Lung (tissue), 12 donors: ENCODE results near the gene TMEM129. TPM values are rescaled to one million over a fixed set of nuclear protein-coding genes. Genes with fewer than 3 reads are reported as not detected.

Experiments
- ATAC-seq: fragments of 200-7000 bp; cut with Tn5 transposase; one replicate; pipeline ENCODE4 v1.9.1; 2020; ENCODE audit warnings: moderate number of reproducible peaks; ENCODE audit not compliant: insufficient read depth, low FRiP score
- DNase-seq, 3 donors: peaks; one replicate each; pipeline ENCODE4 v3.0.0-alpha.2; 2013 to 2017
- H3K27ac ChIP-seq, 2 donors: one replicate each; pipeline ENCODE4 v1.5.1; 2013; ENCODE audit warnings: mild to moderate bottlenecking in 2 of 2, moderate library complexity in 2 of 2, control low read depth in 1 of 2, inconsistent platforms in 1 of 2, low read depth in 1 of 2, low read length in 1 of 2
- H3K27me3 ChIP-seq, 3 donors: one replicate each; pipeline ENCODE4 v1.5.1; 2013; ENCODE audit warnings: low read length in 2 of 3; ENCODE audit not compliant: control insufficient read depth in 3 of 3, insufficient read depth in 3 of 3
- H3K36me3 ChIP-seq, 4 donors: one replicate each; pipeline ENCODE4 v1.5.1; 2013; ENCODE audit warnings: low read length in 4 of 4, mild to moderate bottlenecking in 1 of 4, moderate library complexity in 1 of 4; ENCODE audit not compliant: control insufficient read depth in 4 of 4, insufficient read depth in 4 of 4
- H3K4me1 ChIP-seq, 5 donors: one replicate each; pipeline ENCODE4 v1.5.1; 2013; ENCODE audit warnings: low read length in 5 of 5, mild to moderate bottlenecking in 2 of 5, moderate library complexity in 1 of 5; ENCODE audit not compliant: control insufficient read depth in 5 of 5, insufficient read depth in 5 of 5
- H3K4me3 ChIP-seq: one replicate; pipeline ENCODE4 v1.5.1; 2013; ENCODE audit warnings: mild to moderate bottlenecking, control low read depth, moderate library complexity
- H3K9ac ChIP-seq, 2 donors: one replicate each; pipeline ENCODE4 v1.5.1; 2013; ENCODE audit warnings: low read length in 2 of 2, control low read depth in 1 of 2; ENCODE audit not compliant: insufficient read depth in 1 of 2
- H3K9me3 ChIP-seq, 4 donors: one replicate each; pipeline ENCODE4 v1.5.1; 2013; ENCODE audit warnings: low read length in 3 of 4, mild to moderate bottlenecking in 1 of 4, moderate library complexity in 1 of 4; ENCODE audit not compliant: control insufficient read depth in 4 of 4, insufficient read depth in 3 of 4
- WGBS, 2 donors: extraction: QIAGEN DNeasy Blood & Tissue Kit; methylation state at CpG; one replicate each; pipeline ENCODE4 v1.1.7; 2013; 5-methylcytosine and 5-hydroxymethylcytosine counted together
- polyA plus RNA-seq, 2 donors: library from polyadenylated mRNA; stranded (reverse); fragments of 200-250 nt; gene quantifications; one replicate each; pipeline ENCODE4 v1.2.1, GENCODE V29; 2013
- total RNA-seq, 2 donors: library from RNA; depleted of rRNA in 1 of 2; stranded (reverse); fragments of >200 nt in 1 of 2; gene quantifications; one replicate each; pipeline ENCODE4 v1.2.1, GENCODE V29; 2014 to 2021
- TF ChIP-seq, protein P1 (sequence below): IDR thresholded peaks from 2 replicates; pipeline ENCODE4 v1.5.1; 2012; ENCODE audit warnings: mild to moderate bottlenecking; ENCODE audit errors: control extremely low read depth, extremely low read depth
- donor health status: control.
- donor health status: control.
- donor health status: Bipolar disorder and iron deficiency.
- donor health status: healthy.
- donor health status: DM: yes; HTN: yes; CAD: no.

The TMEM129 gene
- total and polyA plus RNA-seq, 4 donors: 16.6 to 45.2 (median 37.8) TPM

DNA sequence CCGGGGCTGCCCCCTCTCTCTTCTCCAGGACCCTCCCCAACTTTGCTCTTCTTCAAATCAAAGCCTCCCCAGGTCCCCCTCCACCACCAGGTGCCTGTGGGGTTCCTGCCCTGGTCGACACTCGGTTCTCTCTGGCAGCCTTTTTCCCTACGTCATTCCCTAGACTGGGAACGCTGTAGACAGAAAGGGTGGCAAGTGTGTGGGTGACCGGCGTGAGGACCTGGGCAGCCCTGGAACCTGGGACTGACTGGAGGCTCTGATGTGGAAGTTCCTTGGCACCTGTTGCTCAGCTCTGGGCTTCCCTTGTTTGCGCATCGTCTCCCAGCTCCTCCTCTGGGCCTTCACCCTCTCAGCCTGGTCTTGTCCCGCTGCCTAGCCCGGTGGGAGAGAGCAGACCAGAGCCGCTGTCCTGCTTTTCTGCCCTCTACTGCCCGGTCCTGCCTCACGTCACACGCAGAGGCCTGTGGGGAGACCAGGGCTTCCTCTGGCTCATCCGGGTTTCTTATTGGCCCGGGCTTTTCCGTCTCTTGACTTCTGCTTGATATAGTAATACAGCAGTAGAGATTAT, 1.5 kb upstream of the TMEM129 start:
- no peaks in the 10 kb centered on the region for H3K9me3 ChIP-seq
- 33 to 40% methylated on average over 18 of the region's 18 CpGs for WGBS, 2 donors
- no peaks in the 10 kb centered on the region for H3K27me3 ChIP-seq
- H3K36me3 ChIP-seq: peaks cover 0 to 7% (median 0%) of the 10 kb centered on the region in 4 donors
- TF ChIP-seq, protein P1, sequence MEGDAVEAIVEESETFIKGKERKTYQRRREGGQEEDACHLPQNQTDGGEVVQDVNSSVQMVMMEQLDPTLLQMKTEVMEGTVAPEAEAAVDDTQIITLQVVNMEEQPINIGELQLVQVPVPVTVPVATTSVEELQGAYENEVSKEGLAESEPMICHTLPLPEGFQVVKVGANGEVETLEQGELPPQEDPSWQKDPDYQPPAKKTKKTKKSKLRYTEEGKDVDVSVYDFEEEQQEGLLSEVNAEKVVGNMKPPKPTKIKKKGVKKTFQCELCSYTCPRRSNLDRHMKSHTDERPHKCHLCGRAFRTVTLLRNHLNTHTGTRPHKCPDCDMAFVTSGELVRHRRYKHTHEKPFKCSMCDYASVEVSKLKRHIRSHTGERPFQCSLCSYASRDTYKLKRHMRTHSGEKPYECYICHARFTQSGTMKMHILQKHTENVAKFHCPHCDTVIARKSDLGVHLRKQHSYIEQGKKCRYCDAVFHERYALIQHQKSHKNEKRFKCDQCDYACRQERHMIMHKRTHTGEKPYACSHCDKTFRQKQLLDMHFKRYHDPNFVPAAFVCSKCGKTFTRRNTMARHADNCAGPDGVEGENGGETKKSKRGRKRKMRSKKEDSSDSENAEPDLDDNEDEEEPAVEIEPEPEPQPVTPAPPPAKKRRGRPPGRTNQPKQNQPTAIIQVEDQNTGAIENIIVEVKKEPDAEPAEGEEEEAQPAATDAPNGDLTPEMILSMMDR: no peak
- H3K4me1 ChIP-seq: peaks cover 0 to 25% (median 10%) of the 10 kb centered on the region in 5 donors
- DNase-seq (no peak), ATAC-seq (no peak)
- H3K27ac ChIP-seq: peak overlapping the region in 1 of 2 donors; percentile 91
- peak overlapping the region in 1 of 2 donors; percentile 25 for H3K9ac ChIP-seq
- no peak overlapping the region for H3K4me3 ChIP-seq

DNA sequence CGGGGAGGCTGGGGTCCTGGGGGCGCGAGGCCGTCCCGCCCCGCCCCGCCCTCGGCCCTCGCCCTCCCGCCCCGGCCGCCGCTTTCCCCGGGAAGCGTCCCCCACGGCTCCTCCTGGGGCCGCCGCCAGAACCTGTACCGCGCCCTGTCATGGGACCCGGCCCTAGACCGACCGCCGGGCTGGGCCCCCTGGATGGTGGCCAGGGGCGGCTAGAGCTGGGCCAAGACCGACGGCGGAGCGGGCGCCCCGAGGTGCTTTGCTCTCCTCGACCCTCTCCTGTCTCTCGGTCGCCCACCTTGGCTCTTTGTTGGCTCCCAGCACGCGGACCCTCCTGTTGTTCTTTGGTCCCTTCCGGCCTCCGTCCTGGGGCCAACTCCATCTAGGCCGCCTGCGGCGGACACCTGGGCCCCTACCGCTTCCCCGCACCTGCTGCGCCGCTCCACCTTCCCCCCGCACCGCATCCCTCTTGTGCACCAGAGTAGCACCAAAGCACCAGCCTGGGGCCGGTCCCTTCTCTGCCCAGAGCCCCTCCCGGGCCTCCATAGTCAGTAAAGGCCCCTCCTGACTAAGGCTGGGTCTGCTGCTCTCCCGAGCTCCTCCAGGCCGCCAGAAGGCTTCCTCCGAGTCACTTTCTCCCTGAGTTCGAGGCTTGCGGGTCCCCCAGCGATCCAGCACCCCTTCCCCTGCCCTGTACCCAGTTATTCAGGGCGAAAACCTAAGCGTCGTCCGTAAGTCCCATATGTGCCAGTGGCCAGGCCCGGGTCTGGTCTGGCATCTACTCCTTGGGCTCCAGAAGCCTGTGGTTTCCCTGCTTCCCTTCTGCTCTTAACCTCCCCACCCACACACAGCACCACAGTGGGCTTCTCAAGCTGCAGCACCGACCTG, 785 bp upstream of the TMEM129 start:
- WGBS, 2 donors: 4 to 5% methylated on average over 38 to 61 of the region's 61 CpGs
- H3K9me3 ChIP-seq: no peaks in the 10 kb centered on the region
- peaks cover 0 to 25% (median 10%) of the 10 kb centered on the region in 5 donors for H3K4me1 ChIP-seq
- peak overlapping the region in 1 of 2 donors; percentile 25 for H3K9ac ChIP-seq
- H3K27me3 ChIP-seq: no peaks in the 10 kb centered on the region
- H3K4me3 ChIP-seq: peak overlapping the region; percentile 49
- H3K36me3 ChIP-seq: peaks cover 0 to 14% (median 0%) of the 10 kb centered on the region in 4 donors
- H3K27ac ChIP-seq: peak overlapping the region in 1 of 2 donors; percentile 91
- DNase-seq (no peak), ATAC-seq (no peak)
- TF ChIP-seq, protein P1: no peak

DNA sequence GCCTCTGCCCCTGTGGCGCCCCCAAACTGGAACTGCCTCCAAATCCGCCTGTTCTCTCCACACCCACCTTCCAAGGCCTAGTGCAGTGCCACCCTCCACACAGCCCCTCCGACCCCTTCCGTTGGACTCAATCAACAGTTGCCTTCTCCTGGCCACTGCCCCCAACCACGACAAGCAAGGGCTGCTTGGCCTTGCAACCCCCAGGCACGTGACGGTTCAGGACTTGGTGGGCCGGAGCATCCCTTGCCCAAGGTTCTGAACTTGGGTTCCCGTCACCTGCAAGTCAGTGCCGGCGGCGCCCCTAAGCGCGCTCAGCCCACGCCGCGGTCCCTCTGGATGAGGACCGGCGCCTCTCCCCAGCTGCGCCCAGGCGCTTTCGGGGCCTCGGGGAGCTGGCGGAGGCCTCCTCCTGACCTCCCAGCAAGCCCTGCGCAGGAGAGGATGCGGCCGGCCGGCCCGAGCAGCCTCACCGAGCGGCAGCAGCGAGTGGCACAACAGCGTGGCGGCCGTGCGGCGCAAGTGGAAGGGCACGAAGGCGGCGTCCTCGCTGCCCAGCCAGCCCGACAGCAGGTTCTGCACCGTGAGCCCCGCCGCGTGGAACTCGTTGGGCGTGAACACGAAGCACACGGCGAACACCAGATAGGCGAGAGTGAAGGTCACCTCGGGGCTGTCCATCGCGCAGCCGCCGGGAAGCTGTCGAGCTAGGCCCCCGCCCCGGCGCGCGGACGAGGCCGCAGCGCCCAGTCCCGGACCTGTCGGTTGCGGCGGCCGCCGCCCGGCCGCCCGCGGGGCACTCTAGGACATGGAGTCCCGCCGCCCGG, 750 bp downstream of the TMEM129 start:
- DNase-seq: peak; percentile 44 to 48 (median 47)
- TF ChIP-seq, protein P1: no peak
- no peaks in the 10 kb centered on the region for H3K27me3 ChIP-seq
- H3K4me1 ChIP-seq: peaks cover 0 to 25% (median 10%) of the 10 kb centered on the region in 5 donors
- WGBS, 2 donors: 1% methylated on average over 52 to 79 of the region's 79 CpGs
- H3K4me3 ChIP-seq: peak overlapping the region; percentile 95
- H3K9me3 ChIP-seq: no peaks in the 10 kb centered on the region
- ATAC-seq: peak; percentile 21
- H3K36me3 ChIP-seq: peaks cover 0 to 20% (median 0%) of the 10 kb centered on the region in 4 donors
- H3K27ac ChIP-seq: peak overlapping the region; percentile 95 to 98
- H3K9ac ChIP-seq: peak overlapping the region in 1 of 2 donors; percentile 46
